Measurements from ENCODE around the gene TFAM.

DNA sequence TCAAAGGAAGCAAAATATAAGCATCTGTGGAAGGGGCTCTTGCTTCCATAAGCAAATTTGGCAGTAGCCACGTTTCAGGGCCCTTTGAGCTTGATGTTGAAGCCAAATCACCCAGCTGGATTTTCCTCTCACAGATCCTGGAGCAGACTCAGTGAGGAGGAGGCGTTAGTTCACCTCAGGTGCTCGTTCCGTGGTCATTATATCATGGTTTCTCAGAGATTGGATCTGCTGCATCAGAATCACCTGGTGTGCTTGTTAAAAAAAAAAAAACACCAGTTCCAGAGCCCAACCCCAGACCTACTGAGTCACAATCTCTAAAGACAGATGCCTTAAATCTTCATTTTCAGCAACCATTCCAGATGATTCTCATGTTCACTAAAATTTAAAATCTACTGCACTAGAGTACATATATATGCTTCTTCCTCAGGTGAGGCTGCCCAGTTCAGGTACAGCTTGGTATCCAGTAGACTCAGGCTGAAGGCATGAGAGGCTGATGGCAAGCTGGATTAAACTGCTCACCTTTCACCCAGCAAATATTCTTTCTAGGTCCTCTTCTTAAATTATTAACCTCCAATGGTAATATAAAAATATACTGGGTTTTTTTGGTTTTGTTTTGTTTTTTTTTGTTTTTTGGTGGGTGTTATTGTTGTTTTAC is 24.9 kb downstream of the TFAM start:
- TF ChIP-seq, protein P1, sequence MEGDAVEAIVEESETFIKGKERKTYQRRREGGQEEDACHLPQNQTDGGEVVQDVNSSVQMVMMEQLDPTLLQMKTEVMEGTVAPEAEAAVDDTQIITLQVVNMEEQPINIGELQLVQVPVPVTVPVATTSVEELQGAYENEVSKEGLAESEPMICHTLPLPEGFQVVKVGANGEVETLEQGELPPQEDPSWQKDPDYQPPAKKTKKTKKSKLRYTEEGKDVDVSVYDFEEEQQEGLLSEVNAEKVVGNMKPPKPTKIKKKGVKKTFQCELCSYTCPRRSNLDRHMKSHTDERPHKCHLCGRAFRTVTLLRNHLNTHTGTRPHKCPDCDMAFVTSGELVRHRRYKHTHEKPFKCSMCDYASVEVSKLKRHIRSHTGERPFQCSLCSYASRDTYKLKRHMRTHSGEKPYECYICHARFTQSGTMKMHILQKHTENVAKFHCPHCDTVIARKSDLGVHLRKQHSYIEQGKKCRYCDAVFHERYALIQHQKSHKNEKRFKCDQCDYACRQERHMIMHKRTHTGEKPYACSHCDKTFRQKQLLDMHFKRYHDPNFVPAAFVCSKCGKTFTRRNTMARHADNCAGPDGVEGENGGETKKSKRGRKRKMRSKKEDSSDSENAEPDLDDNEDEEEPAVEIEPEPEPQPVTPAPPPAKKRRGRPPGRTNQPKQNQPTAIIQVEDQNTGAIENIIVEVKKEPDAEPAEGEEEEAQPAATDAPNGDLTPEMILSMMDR (IDR thresholded peaks at IDR 0.05): no peak
- TF ChIP-seq POLR2A (IDR thresholded peaks at IDR 0.05): no peak

Measured in uterus (tissue), 2 donors.